ENCODE results near the gene PTGS2. TPM values are rescaled to one million over a fixed set of nuclear protein-coding genes. Genes with fewer than 3 reads are reported as not detected.

The PTGS2 gene
- total RNA-seq, 1 experiment from 2014 or later, result 0.37 TPM

- Mint-ChIP-seq H3K27me3 (ENCODE audit: low read depth) (no peaks in the 10 kb centered on the region), H3K4me1 (peaks cover 6% of the 10 kb centered on the region in 2 experiments), H3K9me3 (no peaks in the 10 kb centered on the region), H3K36me3 (ENCODE audit: insufficient read depth in 1 of 3, low read depth in 3 of 3) (no peaks in the 10 kb centered on the region), H3K27ac (no peak overlapping the region; a peak in 1 of 7 replicates), H3K4me3 (no peak overlapping the region)
- DNase-seq, result no peak
- Histone ChIP-seq H3K23ac (ENCODE audit: insufficient read length, low read depth, low read length) (no peak overlapping the region), H4K91ac (ENCODE audit: insufficient read length, low read depth, low read length) (no peak overlapping the region), H3K27me3 (ENCODE audit: insufficient read depth, low read length) (no peaks in the 10 kb centered on the region), H2BK120ac (ENCODE audit: low read depth, low read length, poor library complexity, severe bottlenecking) (no peak overlapping the region), H3K4ac (ENCODE audit: low read depth, low read length) (no peak overlapping the region), H3T11ph (ENCODE audit: low read length) (no peak overlapping the region), H2BK5ac (ENCODE audit: insufficient read length, low read length) (no peak overlapping the region), H3K23me2 (ENCODE audit: insufficient read length, low read depth, low read length, poor library complexity, severe bottlenecking) (no peaks in the 10 kb centered on the region), H3K14ac (ENCODE audit: insufficient read depth, low read length) (no peak overlapping the region), H3K79me2 (ENCODE audit: insufficient read depth, low read length) (no peaks in the 10 kb centered on the region), H3K18ac (ENCODE audit: insufficient read length, low read depth, low read length) (no peak overlapping the region), H3K9ac (ENCODE audit: extremely low read depth, insufficient read length, low read length) (no peak overlapping the region), H2BK12ac (ENCODE audit: insufficient read length, low read depth, low read length) (no peak overlapping the region), H3K4me1 (ENCODE audit: insufficient read depth, low read length) (no peaks in the 10 kb centered on the region; the same call in 1 of the 2 replicates), H4K20me1 (ENCODE audit: control insufficient read depth, insufficient read depth, insufficient read length) (no peaks in the 10 kb centered on the region), H3K4me2 (ENCODE audit: insufficient read depth, insufficient read length, low read length) (no peak overlapping the region), H2AK5ac (ENCODE audit: insufficient read length, low read length) (no peak overlapping the region), H2BK20ac (ENCODE audit: low read depth, low read length, poor library complexity, severe bottlenecking) (no peak overlapping the region), H2AFZ (ENCODE audit: low read length) (no peak overlapping the region), H2BK15ac (ENCODE audit: low read depth, low read length) (no peak overlapping the region), H3K9me3 (ENCODE audit: control insufficient read depth, low read depth, low read length) (no peaks in the 10 kb centered on the region), H3K56ac (ENCODE audit: insufficient read length, low read depth, low read length) (no peak overlapping the region), H3K79me1 (ENCODE audit: insufficient read depth, low read depth, low read length, poor library complexity, severe bottlenecking) (no peaks in the 10 kb centered on the region), H3K27ac (ENCODE audit: insufficient read length, low read depth, low read length) (no peak overlapping the region), H4K8ac (replicated peaks; ENCODE audit: insufficient read length, low read depth, low read length) (no peak overlapping the region), H4K5ac (ENCODE audit: insufficient read length, low read depth, low read length) (no peak overlapping the region)
- TF ChIP-seq, protein P1, sequence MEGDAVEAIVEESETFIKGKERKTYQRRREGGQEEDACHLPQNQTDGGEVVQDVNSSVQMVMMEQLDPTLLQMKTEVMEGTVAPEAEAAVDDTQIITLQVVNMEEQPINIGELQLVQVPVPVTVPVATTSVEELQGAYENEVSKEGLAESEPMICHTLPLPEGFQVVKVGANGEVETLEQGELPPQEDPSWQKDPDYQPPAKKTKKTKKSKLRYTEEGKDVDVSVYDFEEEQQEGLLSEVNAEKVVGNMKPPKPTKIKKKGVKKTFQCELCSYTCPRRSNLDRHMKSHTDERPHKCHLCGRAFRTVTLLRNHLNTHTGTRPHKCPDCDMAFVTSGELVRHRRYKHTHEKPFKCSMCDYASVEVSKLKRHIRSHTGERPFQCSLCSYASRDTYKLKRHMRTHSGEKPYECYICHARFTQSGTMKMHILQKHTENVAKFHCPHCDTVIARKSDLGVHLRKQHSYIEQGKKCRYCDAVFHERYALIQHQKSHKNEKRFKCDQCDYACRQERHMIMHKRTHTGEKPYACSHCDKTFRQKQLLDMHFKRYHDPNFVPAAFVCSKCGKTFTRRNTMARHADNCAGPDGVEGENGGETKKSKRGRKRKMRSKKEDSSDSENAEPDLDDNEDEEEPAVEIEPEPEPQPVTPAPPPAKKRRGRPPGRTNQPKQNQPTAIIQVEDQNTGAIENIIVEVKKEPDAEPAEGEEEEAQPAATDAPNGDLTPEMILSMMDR (conservative IDR thresholded peaks at IDR 0.05), result no peak
- no CpG with 5 or more reads among the region's 2 CpGs for WGBS (ENCODE audit: extremely low coverage, insufficient read length, low lambda C conversion rate)
Measured at GRCh38 chr1:186653312-186653711, 26.9 kb downstream of the PTGS2 start.
